IgD-negative memory B cell (primary cell): ENCODE results near the gene IL20. TPM values are rescaled to one million over a fixed set of nuclear protein-coding genes. Genes with fewer than 3 reads are reported as not detected.

Source experiments
- H3K27ac Mint-ChIP-seq, 3 donors: one replicate each; pipeline ENCODE4 v1.8.0; 2020 to 2022; ENCODE audit warnings: mild to moderate bottlenecking in 3 of 3, mixed read lengths in 3 of 3, moderate library complexity in 1 of 3
- H3K27me3 Mint-ChIP-seq: one replicate; pipeline ENCODE4 v1.8.0; 2021; ENCODE audit warnings: mixed read lengths
- H3K36me3 Mint-ChIP-seq: one replicate; pipeline ENCODE4 v1.8.0; 2020; ENCODE audit warnings: mild to moderate bottlenecking, mixed read lengths
- H3K4me1 Mint-ChIP-seq, 3 donors: one replicate each; pipeline ENCODE4 v1.8.0; 2020 to 2022; ENCODE audit warnings: mixed read lengths in 3 of 3, mild to moderate bottlenecking in 1 of 3
- H3K4me3 Mint-ChIP-seq, 4 donors: one replicate each; pipeline ENCODE4 v1.8.0; 2020 to 2022; ENCODE audit warnings: mild to moderate bottlenecking in 4 of 4, mixed read lengths in 4 of 4, moderate library complexity in 3 of 4
- H3K9me3 Mint-ChIP-seq, 3 donors: one replicate each; pipeline ENCODE4 v1.8.0; 2020 to 2021; ENCODE audit warnings: mixed read lengths in 3 of 3, mild to moderate bottlenecking in 1 of 3
- polyA plus RNA-seq: library from polyadenylated mRNA; unstranded; fragments of 300-500 nt; fragmentation: Illumina TruSeq; gene quantifications from one replicate; pipeline ENCODE4 v1.2.3, GENCODE V29; 2021

The IL20 gene
- polyA plus RNA-seq, 1 donor from 2014 or later = not detected

- Mint-ChIP-seq H3K4me1 (peaks cover 11 to 17% (median 13%) of the 10 kb centered on the region in 3 donors), H3K36me3 (no peaks in the 10 kb centered on the region), H3K27me3 (peaks cover 2% of the 10 kb centered on the region), H3K4me3 (no peak overlapping the region), H3K27ac (no peak overlapping the region), H3K9me3 (no peaks in the 10 kb centered on the region)
These were observed 32.9 kb downstream of the IL20 start for GRCh38 chr1:206898089-206898914.

- peaks cover 2% of the 10 kb centered on the region for H3K27me3 Mint-ChIP-seq
- H3K4me3 Mint-ChIP-seq = no peak overlapping the region
- H3K9me3 Mint-ChIP-seq = no peaks in the 10 kb centered on the region
- H3K36me3 Mint-ChIP-seq = no peaks in the 10 kb centered on the region
- peaks cover 11 to 20% (median 18%) of the 10 kb centered on the region in 3 donors for H3K4me1 Mint-ChIP-seq
- no peak overlapping the region for H3K27ac Mint-ChIP-seq
These were observed 33.5 kb downstream of the IL20 start for GRCh38 chr1:206898915-206899431.

GRCh38 chr1:206899717-206900116 is 34.3 kb downstream of the IL20 start:
- no peaks in the 10 kb centered on the region for H3K9me3 Mint-ChIP-seq
- no peak overlapping the region for H3K4me3 Mint-ChIP-seq
- H3K4me1 Mint-ChIP-seq = peaks cover 9 to 23% (median 21%) of the 10 kb centered on the region in 3 donors
- H3K36me3 Mint-ChIP-seq = peaks cover 2% of the 10 kb centered on the region
- H3K27me3 Mint-ChIP-seq = no peaks in the 10 kb centered on the region
- H3K27ac Mint-ChIP-seq = no peak overlapping the region

GRCh38 chr1:206900149-206900548 is 34.7 kb downstream of the IL20 start:
- peaks cover 14 to 26% (median 25%) of the 10 kb centered on the region in 3 donors for H3K4me1 Mint-ChIP-seq
- H3K27me3 Mint-ChIP-seq = no peaks in the 10 kb centered on the region
- no peak overlapping the region for H3K4me3 Mint-ChIP-seq
- H3K9me3 Mint-ChIP-seq = no peaks in the 10 kb centered on the region
- H3K27ac Mint-ChIP-seq = peak overlapping the region in 2 of 3 donors; percentile 73 to 91
- H3K36me3 Mint-ChIP-seq = peaks cover 2% of the 10 kb centered on the region

GRCh38 chr1:206901944-206902343 is 36.5 kb downstream of the IL20 start:
- H3K36me3 Mint-ChIP-seq = peaks cover 2% of the 10 kb centered on the region
- no peaks in the 10 kb centered on the region for H3K27me3 Mint-ChIP-seq
- no peaks in the 10 kb centered on the region for H3K9me3 Mint-ChIP-seq
- no peak overlapping the region for H3K4me3 Mint-ChIP-seq
- H3K4me1 Mint-ChIP-seq = peaks cover 27 to 42% (median 40%) of the 10 kb centered on the region in 3 donors
- peak overlapping the region in 2 of 3 donors; percentile 15 to 67 for H3K27ac Mint-ChIP-seq

- Mint-ChIP-seq H3K4me1 (peaks cover 27 to 42% (median 40%) of the 10 kb centered on the region in 3 donors), H3K9me3 (no peaks in the 10 kb centered on the region), H3K27me3 (no peaks in the 10 kb centered on the region), H3K27ac (peak overlapping the region in 1 of 3 donors; percentile 67), H3K36me3 (peaks cover 2% of the 10 kb centered on the region), H3K4me3 (no peak overlapping the region)
These were observed 37.3 kb downstream of the IL20 start for GRCh38 chr1:206902702-206903101.

- H3K9me3 Mint-ChIP-seq = no peaks in the 10 kb centered on the region
- H3K4me1 Mint-ChIP-seq = peaks cover 30 to 50% (median 48%) of the 10 kb centered on the region in 3 donors
- H3K36me3 Mint-ChIP-seq = peaks cover 2% of the 10 kb centered on the region
- no peaks in the 10 kb centered on the region for H3K27me3 Mint-ChIP-seq
- no peak overlapping the region for H3K4me3 Mint-ChIP-seq
- H3K27ac Mint-ChIP-seq = peak overlapping the region in 2 of 3 donors; percentile 25 to 73
These were observed 38.3 kb downstream of the IL20 start for GRCh38 chr1:206903687-206904086.

GRCh38 chr1:206904423-206905142 is 39.2 kb downstream of the IL20 start:
- no peaks in the 10 kb centered on the region for H3K27me3 Mint-ChIP-seq
- peak overlapping the region; percentile 67 to 93 (median 70) for H3K27ac Mint-ChIP-seq
- H3K9me3 Mint-ChIP-seq = no peaks in the 10 kb centered on the region
- H3K4me1 Mint-ChIP-seq = peaks cover 27 to 54% (median 49%) of the 10 kb centered on the region in 3 donors
- peaks cover 2% of the 10 kb centered on the region for H3K36me3 Mint-ChIP-seq
- H3K4me3 Mint-ChIP-seq = peak overlapping the region in 2 of 4 donors; percentile 54 to 79

- H3K27ac Mint-ChIP-seq = peak overlapping the region; percentile 67 to 93 (median 70)
- H3K27me3 Mint-ChIP-seq = no peaks in the 10 kb centered on the region
- peaks cover 2% of the 10 kb centered on the region for H3K36me3 Mint-ChIP-seq
- peak overlapping the region; percentile 31 to 75 (median 58) for H3K4me3 Mint-ChIP-seq
- H3K9me3 Mint-ChIP-seq = no peaks in the 10 kb centered on the region
- H3K4me1 Mint-ChIP-seq = peaks cover 30 to 56% (median 47%) of the 10 kb centered on the region in 3 donors
These were observed 40.1 kb downstream of the IL20 start for GRCh38 chr1:206905295-206906164.

GRCh38 chr1:206907304-206907991 is 42.0 kb downstream of the IL20 start:
- Mint-ChIP-seq H3K27ac (peak overlapping the region in 2 of 3 donors; percentile 88 to 95), H3K9me3 (no peaks in the 10 kb centered on the region), H3K36me3 (peaks cover 5% of the 10 kb centered on the region), H3K4me3 (peak overlapping the region in 2 of 4 donors; percentile 56 to 65), H3K4me1 (peaks cover 48 to 66% (median 56%) of the 10 kb centered on the region in 3 donors), H3K27me3 (no peaks in the 10 kb centered on the region)

- H3K27me3 Mint-ChIP-seq = no peaks in the 10 kb centered on the region
- H3K27ac Mint-ChIP-seq = peak overlapping the region; percentile 87 to 95 (median 88)
- H3K4me3 Mint-ChIP-seq = peak overlapping the region in 2 of 4 donors; percentile 34 to 65
- H3K9me3 Mint-ChIP-seq = no peaks in the 10 kb centered on the region
- peaks cover 8% of the 10 kb centered on the region for H3K36me3 Mint-ChIP-seq
- peaks cover 48 to 72% (median 62%) of the 10 kb centered on the region in 3 donors for H3K4me1 Mint-ChIP-seq
These were observed 42.6 kb downstream of the IL20 start for GRCh38 chr1:206908038-206908437.

- H3K27ac Mint-ChIP-seq = peak overlapping the region; percentile 82 to 95 (median 88)
- no peaks in the 10 kb centered on the region for H3K27me3 Mint-ChIP-seq
- peaks cover 61 to 79% (median 65%) of the 10 kb centered on the region in 3 donors for H3K4me1 Mint-ChIP-seq
- H3K36me3 Mint-ChIP-seq = peaks cover 10% of the 10 kb centered on the region
- H3K4me3 Mint-ChIP-seq = peak overlapping the region; percentile 25 to 58 (median 53)
- no peaks in the 10 kb centered on the region for H3K9me3 Mint-ChIP-seq
These were observed 43.9 kb downstream of the IL20 start for GRCh38 chr1:206909161-206909882.

GRCh38 chr1:206909883-206910318 is 44.5 kb downstream of the IL20 start:
- Mint-ChIP-seq H3K36me3 (peaks cover 8% of the 10 kb centered on the region), H3K27ac (peak overlapping the region; percentile 67 to 87 (median 81)), H3K4me1 (peaks cover 62 to 81% (median 70%) of the 10 kb centered on the region in 3 donors), H3K9me3 (no peaks in the 10 kb centered on the region), H3K27me3 (no peaks in the 10 kb centered on the region), H3K4me3 (peak overlapping the region in 3 of 4 donors; percentile 55 to 71 (median 58))
